ENCODE results near the gene MFSD2A. TPM values are rescaled to one million over a fixed set of nuclear protein-coding genes. Genes with fewer than 3 reads are reported as not detected.
"Not testable (repeated sequence)": the region's sequence is repeated elsewhere in the genome, so short reads cannot be mapped to it uniquely, and the experiment has no call there.

The MFSD2A gene
- total RNA-seq, 4 donors from 2014 or later = 20.4 to 49.1 (median 30.8) TPM

DNA sequence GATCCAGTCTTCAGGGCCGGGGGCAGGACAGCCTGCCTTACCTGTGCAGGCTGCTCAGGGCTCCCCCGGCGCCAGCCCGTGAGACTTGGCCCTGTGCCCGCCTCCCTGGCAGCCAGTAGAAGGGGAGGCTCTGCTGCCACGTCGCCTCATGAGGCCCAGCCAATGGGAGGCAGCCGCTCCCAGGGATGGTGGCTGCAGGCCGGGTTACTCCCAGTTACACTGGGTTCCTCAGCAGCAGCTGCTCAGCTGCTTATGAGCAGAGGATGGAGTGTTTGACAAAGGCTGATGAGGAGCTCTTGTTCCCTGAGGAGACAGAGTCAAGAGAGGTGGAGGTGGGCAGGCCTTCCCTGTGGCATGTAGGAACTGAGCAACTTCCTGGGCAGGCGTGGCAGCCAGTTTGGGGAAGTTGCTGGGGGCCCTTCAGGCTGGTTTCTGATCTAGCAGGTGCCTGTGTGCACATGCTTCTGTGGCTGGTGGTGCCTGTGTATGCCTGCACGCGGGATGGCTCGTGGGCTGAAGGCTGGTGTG lies 5.5 kb downstream of the MFSD2A start:
- peaks cover 14 to 63% (median 44%) of the 10 kb centered on the region in 3 donors for H3K4me1 ChIP-seq
- intact Hi-C loops (cut with DNase I) = no loop called here
- H3K27ac ChIP-seq = peak overlapping the region; percentile 62 to 88 (median 82)
- H3K4me3 ChIP-seq = peak overlapping the region in 1 of 4 donors; percentile 31
- 9 to 15% methylated on average over 4 of the region's 13 CpGs for WGBS, 2 donors
- TF ChIP-seq POLR2A (IDR thresholded peaks at IDR 0.05) = peak in 1 of 4 donors; percentile 41
- TF ChIP-seq, protein P1, sequence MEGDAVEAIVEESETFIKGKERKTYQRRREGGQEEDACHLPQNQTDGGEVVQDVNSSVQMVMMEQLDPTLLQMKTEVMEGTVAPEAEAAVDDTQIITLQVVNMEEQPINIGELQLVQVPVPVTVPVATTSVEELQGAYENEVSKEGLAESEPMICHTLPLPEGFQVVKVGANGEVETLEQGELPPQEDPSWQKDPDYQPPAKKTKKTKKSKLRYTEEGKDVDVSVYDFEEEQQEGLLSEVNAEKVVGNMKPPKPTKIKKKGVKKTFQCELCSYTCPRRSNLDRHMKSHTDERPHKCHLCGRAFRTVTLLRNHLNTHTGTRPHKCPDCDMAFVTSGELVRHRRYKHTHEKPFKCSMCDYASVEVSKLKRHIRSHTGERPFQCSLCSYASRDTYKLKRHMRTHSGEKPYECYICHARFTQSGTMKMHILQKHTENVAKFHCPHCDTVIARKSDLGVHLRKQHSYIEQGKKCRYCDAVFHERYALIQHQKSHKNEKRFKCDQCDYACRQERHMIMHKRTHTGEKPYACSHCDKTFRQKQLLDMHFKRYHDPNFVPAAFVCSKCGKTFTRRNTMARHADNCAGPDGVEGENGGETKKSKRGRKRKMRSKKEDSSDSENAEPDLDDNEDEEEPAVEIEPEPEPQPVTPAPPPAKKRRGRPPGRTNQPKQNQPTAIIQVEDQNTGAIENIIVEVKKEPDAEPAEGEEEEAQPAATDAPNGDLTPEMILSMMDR (IDR thresholded peaks at IDR 0.05) = no peak
- H3K27me3 ChIP-seq = no peaks in the 10 kb centered on the region
- peak; percentile 33 for DNase-seq
- peaks cover 0 to 55% (median 0%) of the 10 kb centered on the region in 3 donors for H3K36me3 ChIP-seq
- no peaks in the 10 kb centered on the region for H3K9me3 ChIP-seq

DNA sequence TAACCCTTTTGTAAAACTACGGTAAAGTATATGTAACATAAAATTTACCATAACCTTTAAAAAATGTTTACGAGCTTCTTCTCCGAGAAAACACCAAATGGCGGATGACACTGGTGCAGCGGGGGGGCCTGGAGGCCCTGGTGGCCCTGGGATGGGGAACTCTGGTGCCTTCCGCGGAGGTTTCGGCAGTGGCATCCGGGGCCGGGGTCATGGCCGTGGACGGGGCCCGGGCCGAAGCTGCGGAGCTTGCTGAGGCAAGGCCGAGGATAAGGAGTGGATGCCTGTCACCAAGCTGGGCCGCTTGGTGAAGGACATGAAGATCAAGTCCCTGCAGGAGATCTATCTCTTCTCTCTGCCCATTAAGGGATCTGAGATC lies 7.5 kb downstream of the MFSD2A start:
- intact Hi-C loops (cut with DNase I) = no loop called here
- peaks cover 0 to 74% (median 10%) of the 10 kb centered on the region in 3 donors for H3K36me3 ChIP-seq
- DNase-seq = no peak
- WGBS, 2 donors = 90 to 95% methylated on average over 9 to 16 of the region's 17 CpGs
- no peaks in the 10 kb centered on the region for H3K27me3 ChIP-seq
- no peak overlapping the region for H3K27ac ChIP-seq
- no peaks in the 10 kb centered on the region for H3K9me3 ChIP-seq
- H3K4me1 ChIP-seq = peaks cover 5 to 46% (median 27%) of the 10 kb centered on the region in 3 donors
- no peak overlapping the region for H3K4me3 ChIP-seq
- TF ChIP-seq, protein P1 (IDR thresholded peaks at IDR 0.05) = no peak
- no peak for TF ChIP-seq POLR2A (IDR thresholded peaks at IDR 0.05)

DNA sequence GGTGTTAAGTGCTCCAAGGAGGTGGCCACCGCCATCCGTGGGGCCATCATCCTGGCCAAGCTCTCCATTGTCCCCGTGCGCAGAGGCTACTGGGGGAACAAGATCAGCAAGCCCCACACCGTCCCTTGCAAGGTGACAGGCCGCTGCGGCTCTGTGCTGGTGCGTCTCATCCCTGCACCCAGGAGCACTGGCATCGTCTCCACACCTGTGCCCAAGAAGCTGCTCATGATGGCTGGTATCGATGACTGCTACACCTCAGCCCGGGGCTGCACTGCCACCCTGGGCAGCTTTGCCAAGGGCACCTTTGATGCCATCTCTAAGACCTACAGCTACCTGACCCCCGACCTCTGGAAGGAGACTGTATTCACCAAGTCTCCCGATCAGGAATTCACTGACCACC lies 8.0 kb downstream of the MFSD2A start:
- intact Hi-C loops (cut with DNase I); H3K9me3 ChIP-seq; H3K27me3 ChIP-seq; H3K4me3 ChIP-seq; DNase-seq; H3K27ac ChIP-seq: not testable (repeated sequence)
- WGBS, 2 donors = 93 to 96% methylated on average over 4 to 6 of the region's 13 CpGs
- peaks cover 5 to 46% (median 24%) of the 10 kb centered on the region in 3 donors for H3K4me1 ChIP-seq
- peaks cover 0 to 80% (median 10%) of the 10 kb centered on the region in 3 donors for H3K36me3 ChIP-seq

DNA sequence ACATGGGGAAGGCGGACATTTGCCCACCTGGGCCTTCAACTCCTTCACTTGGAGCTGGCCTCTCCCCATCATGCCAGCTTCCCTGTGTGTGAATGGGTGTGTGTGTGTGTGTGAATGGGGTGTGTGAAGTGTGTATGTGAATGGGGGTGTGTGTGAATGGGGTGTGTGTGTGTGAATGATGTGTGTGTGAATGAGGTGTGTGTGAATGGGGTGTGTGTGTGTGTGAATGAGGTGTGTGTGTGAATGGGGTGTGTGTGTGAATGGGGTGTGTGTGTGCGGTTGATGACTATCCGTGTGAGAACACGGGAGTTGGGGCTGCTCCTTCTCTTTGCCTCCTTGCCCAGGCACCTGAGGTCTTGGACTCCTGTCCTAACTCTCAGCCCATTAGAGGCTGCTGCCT lies 9.6 kb downstream of the MFSD2A start:
- H3K4me3 ChIP-seq = no peak overlapping the region
- 86 to 96% methylated on average over 4 of the region's 4 CpGs for WGBS, 2 donors
- H3K36me3 ChIP-seq = peaks cover 0 to 83% (median 22%) of the 10 kb centered on the region in 3 donors
- DNase-seq = no peak
- no peaks in the 10 kb centered on the region for H3K27me3 ChIP-seq
- TF ChIP-seq POLR2A (IDR thresholded peaks at IDR 0.05) = no peak
- no peak overlapping the region for H3K27ac ChIP-seq
- intact Hi-C loops (cut with DNase I) = no loop called here
- no peaks in the 10 kb centered on the region for H3K9me3 ChIP-seq
- H3K4me1 ChIP-seq = peaks cover 10 to 46% (median 30%) of the 10 kb centered on the region in 3 donors

DNA sequence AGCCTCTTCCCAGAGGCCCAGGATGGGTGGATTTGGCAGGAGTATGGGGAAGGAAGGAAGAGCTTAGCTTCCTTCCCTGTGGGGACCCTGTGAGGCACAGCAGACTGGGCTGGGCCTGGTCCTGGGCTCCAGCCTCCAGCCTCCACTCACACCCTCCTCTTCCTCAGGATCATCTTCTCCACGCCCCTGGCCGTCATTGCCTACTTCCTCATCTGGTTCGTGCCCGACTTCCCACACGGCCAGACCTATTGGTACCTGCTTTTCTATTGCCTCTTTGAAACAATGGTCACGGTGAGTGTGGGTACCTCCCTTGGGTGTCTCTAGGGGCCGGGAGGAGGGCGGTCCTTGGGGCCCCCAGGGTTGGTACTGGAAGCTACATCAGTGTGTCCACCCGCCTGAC lies 10.1 kb downstream of the MFSD2A start:
- H3K4me3 ChIP-seq = no peak overlapping the region
- WGBS, 2 donors = 81 to 95% methylated on average over 6 to 9 of the region's 9 CpGs
- H3K27ac ChIP-seq = no peak overlapping the region
- H3K36me3 ChIP-seq = peaks cover 0 to 83% (median 22%) of the 10 kb centered on the region in 3 donors
- peaks cover 15 to 46% (median 29%) of the 10 kb centered on the region in 3 donors for H3K4me1 ChIP-seq
- no peaks in the 10 kb centered on the region for H3K27me3 ChIP-seq
- no peaks in the 10 kb centered on the region for H3K9me3 ChIP-seq
- no peak for DNase-seq
- intact Hi-C loops (cut with DNase I) = no loop called here
- TF ChIP-seq, protein P1 (IDR thresholded peaks at IDR 0.05) = no peak
- TF ChIP-seq POLR2A (IDR thresholded peaks at IDR 0.05) = no peak

DNA sequence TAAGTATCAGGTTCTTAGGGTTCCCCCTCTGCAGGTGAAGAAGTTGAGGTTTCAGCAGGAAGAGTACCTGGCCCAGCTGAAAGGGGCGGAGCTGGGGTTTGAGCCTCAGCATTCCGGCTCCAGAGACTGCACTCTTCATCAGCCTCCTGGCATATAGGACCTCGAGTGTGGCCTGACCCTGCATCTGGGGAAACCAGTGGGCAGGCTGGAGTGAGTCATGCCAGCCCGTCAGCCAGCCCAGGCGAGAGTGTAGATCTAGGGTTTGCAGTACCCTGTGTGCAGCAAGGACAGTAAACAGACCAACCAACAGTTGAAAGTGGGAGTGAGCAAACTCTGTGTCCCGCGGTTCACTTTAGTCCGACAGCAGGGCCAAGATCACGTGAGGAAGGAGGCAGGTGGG lies 14.1 kb downstream of the MFSD2A start:
- intact Hi-C loops (cut with DNase I) = no loop called here
- DNase-seq = no peak
- no peaks in the 10 kb centered on the region for H3K27me3 ChIP-seq
- H3K4me1 ChIP-seq = peaks cover 15 to 44% (median 26%) of the 10 kb centered on the region in 3 donors
- TF ChIP-seq POLR2A (IDR thresholded peaks at IDR 0.05) = no peak
- TF ChIP-seq, protein P1 (IDR thresholded peaks at IDR 0.05) = no peak
- no peak overlapping the region for H3K4me3 ChIP-seq
- H3K9me3 ChIP-seq = no peaks in the 10 kb centered on the region
- H3K27ac ChIP-seq = peak overlapping the region; percentile 67 to 82 (median 74)
- 53 to 58% methylated on average over 4 of the region's 9 CpGs for WGBS, 2 donors
- H3K36me3 ChIP-seq = peaks cover 0 to 50% (median 22%) of the 10 kb centered on the region in 3 donors
